ENCODE measurements around the gene ATXN3L. TPM values are rescaled to one million over a fixed set of nuclear protein-coding genes. Genes with fewer than 3 reads are reported as not detected.

ATXN3L gene
- total and polyA plus RNA-seq, 2 of the 8 experiments (the other 6 are each of a cell fraction or from before 2014, with no cell fraction given) = not detected

GRCh38 chrX:13346646-13347045 lies 26.8 kb upstream of the ATXN3L start:
- POLR2A ChIA-PET (ENCODE audit: partially characterized antibody) = no interaction called here
- 100% methylated on average over 2 of the region's 2 CpGs; no CpG with 5 or more reads in 1 of the 2 experiments for WGBS, 2 experiments (ENCODE audit: extremely low coverage in 1 of 2, insufficient coverage in 1 of 2, insufficient read length in 1 of 2, insufficient replicate concordance in 2 of 2, low coverage in 1 of 2, low lambda C conversion rate in 2 of 2, missing lambda C conversion rate in 1 of 2)
- no peak overlapping the region for H3K14ac ChIP-seq (ENCODE audit: insufficient read length)
- no peak for TF ChIP-seq ATF2 (IDR thresholded peaks at IDR 0.05; ENCODE audit: low read length)
- TF ChIP-seq PHF8 (conservative IDR thresholded peaks at IDR 0.05; ENCODE audit: low read depth, low read length) = no peak
- no peak for TF ChIP-seq MAFK (IDR thresholded peaks at IDR 0.05; ENCODE audit: low read depth, low read length)
- TF ChIP-seq CTBP2 (IDR thresholded peaks at IDR 0.05; ENCODE audit: borderline replicate concordance, insufficient read depth, insufficient read length, low read length) = no peak
- no peak for TF ChIP-seq RBBP5 (IDR thresholded peaks at IDR 0.05; ENCODE audit: borderline replicate concordance, low read depth, low read length)
- TF ChIP-seq SP2 (IDR thresholded peaks at IDR 0.05; ENCODE audit: low read length) = no peak
- no peak for TF ChIP-seq TAF1 (IDR thresholded peaks at IDR 0.05; ENCODE audit: low read depth, low read length)
- TF ChIP-seq POLR2AphosphoS5 (IDR thresholded peaks at IDR 0.05; ENCODE audit: low read depth, low read length) = no peak
- TF ChIP-seq GTF2F1 (IDR thresholded peaks at IDR 0.05; ENCODE audit: borderline replicate concordance, low read depth, low read length) = no peak
- TF ChIP-seq HDAC2 (IDR thresholded peaks at IDR 0.05; ENCODE audit: borderline replicate concordance in 1 of 2, low read depth in 2 of 2, low read length in 2 of 2) = no peak
- no peak for TF ChIP-seq TBP (IDR thresholded peaks at IDR 0.05; ENCODE audit: low read depth, low read length)
- no peak for TF ChIP-seq TEAD4 (IDR thresholded peaks at IDR 0.05; ENCODE audit: low read depth, low read length)
- no peak for TF ChIP-seq MAX (IDR thresholded peaks at IDR 0.05)

More at GRCh38 chrX:13346646-13347045, 26.8 kb upstream of the ATXN3L start:
- Histone ChIP-seq H2BK12ac (ENCODE audit: low read depth, low read length) (no peak overlapping the region), H3K9ac (replicated peaks in 1 of 4; ENCODE audit: extremely low read depth in 1 of 4, low read depth in 3 of 4, low read length in 3 of 4) (no peak overlapping the region), H3K4me2 (ENCODE audit: insufficient read depth in 1 of 2, low read depth in 2 of 2, low read length in 2 of 2) (no peak overlapping the region), H3K79me2 (ENCODE audit: control insufficient read depth in 1 of 2, insufficient read depth in 2 of 2, low read length in 2 of 2) (no peaks in the 10 kb centered on the region), H3K36me3 (ENCODE audit: control insufficient read depth in 2 of 4, insufficient read depth in 4 of 4, low read length in 3 of 4) (no peaks in the 10 kb centered on the region), H2AFZ (ENCODE audit: low read length) (no peak overlapping the region), H4K5ac (ENCODE audit: insufficient read length, low read depth, low read length) (no peak overlapping the region), H2BK5ac (ENCODE audit: low read depth, low read length) (no peak overlapping the region), H3K23ac (ENCODE audit: insufficient read length) (no peak overlapping the region), H2BK20ac (ENCODE audit: low read length) (no peak overlapping the region), H3K79me1 (ENCODE audit: low read depth, low read length) (no peaks in the 10 kb centered on the region), H3K23me2 (ENCODE audit: low read depth, low read length) (no peaks in the 10 kb centered on the region), H3K27me3 (replicated peaks in 1 of 4; ENCODE audit: control insufficient read depth in 3 of 4, extremely low read depth in 1 of 4, insufficient read depth in 3 of 4, low read length in 3 of 4) (no peaks in the 10 kb centered on the region), H4K91ac (replicated peaks; ENCODE audit: insufficient read length, low read length) (no peak overlapping the region), H4K8ac (ENCODE audit: extremely low read depth, insufficient read depth, low read length) (no peak overlapping the region), H2BK120ac (replicated peaks; ENCODE audit: low read depth, low read length) (no peak overlapping the region), H3K4me3 (ENCODE audit: extremely low read depth in 1 of 4, insufficient read depth in 2 of 4, low read depth in 3 of 4, low read length in 4 of 4) (no peak overlapping the region), H3K4me1 (replicated peaks in 1 of 4; ENCODE audit: control insufficient read depth in 3 of 4, insufficient read depth in 4 of 4, low read length in 3 of 4) (no peaks in the 10 kb centered on the region), H3K27ac (ENCODE audit: low read depth, low read length) (no peak overlapping the region), H3K56ac (replicated peaks; ENCODE audit: insufficient read length, low read depth, low read length) (no peak overlapping the region), H3K9me3 (ENCODE audit: insufficient read depth in 2 of 2, low read depth in 1 of 2, low read length in 1 of 2) (no peaks in the 10 kb centered on the region), H3K18ac (ENCODE audit: extremely low read depth, low read length) (no peak overlapping the region), H3K4ac (replicated peaks; ENCODE audit: insufficient read length, low read depth, low read length) (no peak overlapping the region), H4K20me1 (replicated peaks in 1 of 2; ENCODE audit: control insufficient read depth in 1 of 2, insufficient read depth in 2 of 2, low read length in 2 of 2) (no peaks in the 10 kb centered on the region), H2AK5ac (ENCODE audit: low read depth, low read length) (no peak overlapping the region), H2BK15ac (ENCODE audit: low read length) (no peak overlapping the region)
- CTCF ChIA-PET (ENCODE audit: partially characterized antibody) = interaction anchor here (0.5 to 0.6 kb wide), 2 partner anchors 79 to 1671 kb away, joined by 3 to 5 read pairs; no protein-coding TSS in a partner anchor
- no peak for DNase-seq (ENCODE audit: low read depth in 1 of 2, low spot score in 2 of 2)
- no peak for FAIRE-seq
